D721Med (cell line): ENCODE measurements around the gene LRRIQ1.

ENCODE experiments used
- DNase-seq: peaks from one replicate; pipeline ENCODE4 v3.0.0; 2011; ENCODE audit warnings: low spot score; ENCODE audit not compliant: insufficient read length
- FAIRE-seq: peaks from 2 replicates; lab custom pipeline; 2011; peaks lifted over from hg19 to GRCh38; lab: Jason Lieb, UNC
- TF ChIP-seq, protein P1 (sequence below): IDR thresholded peaks from 2 replicates; pipeline ENCODE4 v1.5.1; 2012; ENCODE audit warnings: mild to moderate bottlenecking, control low read depth; ENCODE audit not compliant: insufficient read depth; ENCODE audit errors: missing control alignments

LRRIQ1 gene

DNA sequence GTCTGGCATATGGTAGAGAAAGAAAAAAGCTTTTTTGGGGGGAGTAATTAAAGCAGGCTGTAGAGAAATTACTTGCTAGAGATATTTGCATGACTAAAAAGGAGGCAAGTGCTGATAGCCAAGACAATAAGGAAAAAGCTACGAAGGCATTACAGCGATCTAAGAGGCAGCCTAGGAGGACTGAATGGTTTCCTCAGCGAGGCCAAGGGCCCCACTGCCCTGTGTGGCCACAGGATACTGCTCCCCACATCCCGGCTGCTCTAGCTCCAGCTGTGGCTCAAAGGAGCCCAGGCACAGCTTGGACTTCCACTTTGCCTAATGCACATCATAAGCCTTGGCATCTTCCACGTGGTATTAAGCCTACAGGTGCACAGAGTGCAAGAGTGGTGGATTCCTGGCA, 53.6 kb downstream of the LRRIQ1 start:
- DNase-seq (no peak), FAIRE-seq (no peak)
- TF ChIP-seq, protein P1, sequence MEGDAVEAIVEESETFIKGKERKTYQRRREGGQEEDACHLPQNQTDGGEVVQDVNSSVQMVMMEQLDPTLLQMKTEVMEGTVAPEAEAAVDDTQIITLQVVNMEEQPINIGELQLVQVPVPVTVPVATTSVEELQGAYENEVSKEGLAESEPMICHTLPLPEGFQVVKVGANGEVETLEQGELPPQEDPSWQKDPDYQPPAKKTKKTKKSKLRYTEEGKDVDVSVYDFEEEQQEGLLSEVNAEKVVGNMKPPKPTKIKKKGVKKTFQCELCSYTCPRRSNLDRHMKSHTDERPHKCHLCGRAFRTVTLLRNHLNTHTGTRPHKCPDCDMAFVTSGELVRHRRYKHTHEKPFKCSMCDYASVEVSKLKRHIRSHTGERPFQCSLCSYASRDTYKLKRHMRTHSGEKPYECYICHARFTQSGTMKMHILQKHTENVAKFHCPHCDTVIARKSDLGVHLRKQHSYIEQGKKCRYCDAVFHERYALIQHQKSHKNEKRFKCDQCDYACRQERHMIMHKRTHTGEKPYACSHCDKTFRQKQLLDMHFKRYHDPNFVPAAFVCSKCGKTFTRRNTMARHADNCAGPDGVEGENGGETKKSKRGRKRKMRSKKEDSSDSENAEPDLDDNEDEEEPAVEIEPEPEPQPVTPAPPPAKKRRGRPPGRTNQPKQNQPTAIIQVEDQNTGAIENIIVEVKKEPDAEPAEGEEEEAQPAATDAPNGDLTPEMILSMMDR: no peak

DNA sequence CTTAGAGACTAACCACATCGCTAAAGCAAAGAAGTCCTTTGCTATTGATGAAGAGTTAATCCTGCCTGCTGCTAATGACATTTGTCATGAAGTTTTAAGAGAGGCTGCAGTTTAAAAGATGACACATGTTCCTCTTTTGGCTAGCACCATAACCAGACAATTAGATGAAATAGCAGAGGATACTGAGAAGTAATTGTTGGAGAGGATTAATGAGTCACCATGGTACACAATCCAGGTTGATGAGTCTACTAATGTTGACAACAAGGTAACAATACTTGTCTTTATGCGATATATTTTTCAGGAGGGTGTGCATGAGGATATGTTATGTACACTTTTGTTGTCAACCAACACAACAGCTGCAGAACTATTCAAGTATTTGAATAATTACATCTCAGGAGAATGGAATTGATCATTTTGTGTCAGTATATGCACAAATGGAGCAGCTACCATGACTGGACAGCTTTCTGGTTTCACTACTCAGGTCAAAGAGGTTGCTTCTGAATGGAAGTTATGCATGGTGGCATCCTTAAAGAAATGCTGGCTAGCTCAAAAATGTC, 56.7 kb downstream of the LRRIQ1 start:
- DNase-seq (no peak), FAIRE-seq (no peak)
- TF ChIP-seq, protein P1: no peak

DNA sequence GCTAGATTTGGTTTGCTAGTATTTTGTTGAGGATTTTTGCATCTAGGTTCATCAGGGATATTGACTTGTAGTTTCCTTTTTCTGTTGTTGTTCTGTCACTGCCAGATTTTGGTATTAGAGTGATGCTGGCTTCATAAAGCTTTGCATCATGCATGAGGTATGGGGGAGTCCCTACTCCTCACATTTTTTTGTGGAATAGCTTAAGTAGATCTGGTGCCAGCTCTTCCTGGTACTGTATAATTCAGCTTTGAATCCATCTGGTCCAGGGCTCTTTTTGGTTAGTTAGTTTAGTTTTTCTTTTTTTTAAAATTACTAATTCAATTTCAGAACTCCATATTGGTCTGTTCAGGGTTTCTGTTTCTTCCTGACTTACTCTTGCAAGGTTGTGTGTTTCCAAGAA, 59.4 kb downstream of the LRRIQ1 start:
- no peak for FAIRE-seq
- TF ChIP-seq, protein P1: no peak
- no peak for DNase-seq

DNA sequence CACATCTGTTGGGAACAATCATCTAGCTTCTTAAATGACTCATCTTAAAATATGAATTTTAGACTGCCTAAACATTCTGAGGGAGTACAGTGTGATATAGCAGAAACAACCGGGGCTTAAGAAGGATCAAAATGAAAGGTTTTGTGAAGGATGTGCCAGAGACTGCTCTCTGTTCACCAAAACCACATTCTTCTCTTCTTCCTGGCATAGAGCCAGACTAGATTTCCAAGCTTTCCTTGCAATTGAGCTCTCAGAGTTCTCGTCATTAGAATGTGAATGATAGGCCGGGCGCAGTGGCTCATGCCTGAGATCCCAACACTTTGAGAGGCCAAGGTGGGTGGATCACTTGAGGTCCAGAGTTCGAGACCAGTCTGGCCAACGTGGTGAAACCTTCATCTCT, 94.5 kb downstream of the LRRIQ1 start:
- TF ChIP-seq, protein P1: no peak
- FAIRE-seq (no peak), DNase-seq (no peak)

DNA sequence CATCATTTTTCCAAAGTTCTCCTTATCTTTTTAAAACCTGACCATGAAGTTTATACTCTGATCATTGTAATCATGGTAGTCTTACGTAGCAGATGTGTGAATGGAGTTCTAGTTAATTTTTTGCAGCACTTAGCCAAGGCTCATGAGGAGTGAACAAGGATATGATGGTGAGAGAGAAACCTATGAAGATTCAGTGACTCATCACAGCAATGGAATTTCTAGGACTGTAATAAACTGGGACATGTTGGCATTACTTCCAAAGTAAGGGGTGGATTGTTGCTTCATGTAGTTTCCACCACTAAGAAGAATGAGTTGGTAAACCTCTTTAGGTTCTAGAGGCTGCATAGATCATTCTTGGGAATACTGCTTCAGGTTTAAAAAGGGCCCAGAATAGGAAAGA, 102.7 kb downstream of the LRRIQ1 start:
- TF ChIP-seq, protein P1: no peak
- no peak for FAIRE-seq
- no peak for DNase-seq

DNA sequence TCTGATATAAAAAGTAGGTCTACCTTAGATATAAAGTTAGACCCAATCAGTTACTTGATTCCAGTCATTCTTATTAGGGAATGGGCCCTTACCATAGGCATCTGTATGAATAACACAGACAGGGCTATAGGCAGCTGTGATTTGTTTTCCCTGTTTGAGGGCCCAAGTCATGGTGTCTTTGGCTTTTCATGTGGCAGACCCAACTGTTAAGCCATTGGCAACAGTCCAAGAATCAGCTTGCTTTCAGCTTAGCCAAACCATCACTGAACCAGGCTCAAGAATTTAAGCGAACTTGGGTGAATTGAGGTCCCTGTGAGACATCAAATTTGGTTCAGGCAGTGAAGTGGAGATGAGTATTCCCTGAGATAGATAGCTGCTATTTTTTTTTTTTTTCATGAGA, 111.2 kb downstream of the LRRIQ1 start:
- no peak for FAIRE-seq
- TF ChIP-seq, protein P1: no peak
- no peak for DNase-seq

DNA sequence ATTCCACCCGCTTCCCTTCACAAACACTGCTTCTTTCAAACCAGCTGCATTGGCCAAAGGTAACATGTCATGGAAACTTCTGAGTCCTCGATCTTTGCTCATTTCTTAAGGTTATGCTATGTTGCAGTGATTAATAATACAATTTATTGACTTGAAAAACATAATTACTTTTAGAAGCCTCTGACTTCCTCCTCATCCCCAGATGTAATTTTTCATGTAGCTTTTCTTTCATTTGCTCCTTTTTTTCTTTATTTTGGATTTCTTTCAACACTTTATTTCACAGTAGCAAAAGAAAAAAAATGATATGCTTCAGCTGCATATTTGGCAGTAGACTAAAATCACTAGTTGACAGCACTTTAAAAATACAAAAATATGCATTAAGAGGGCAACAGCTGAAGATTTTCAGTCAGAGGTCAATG, 116.2 kb downstream of the LRRIQ1 start:
- FAIRE-seq (no peak), DNase-seq (no peak)
- TF ChIP-seq, protein P1: no peak
